HG02973 (cell line): ENCODE measurements around the gene ALG9.
A peak's percentile ranks its signal among the peaks of the same experiment; 100 is the strongest.
"Not testable (repeated sequence)": the region's sequence is repeated elsewhere in the genome, so short reads cannot be mapped to it uniquely, and the experiment has no call there.

Experiments
- ATAC-seq: cut with Tn5 transposase; IDR thresholded peaks from one replicate; pipeline ENCODE4 v1.9.1; 2021; ENCODE audit warnings: moderate library complexity; ENCODE audit not compliant: unreplicated experiment

The ALG9 gene

GRCh38 chr11:111885053-111885452 lies 13.7 kb upstream of the ALG9 start:
- ATAC-seq: not testable (repeated sequence)

- no peak for ATAC-seq
Observed at GRCh38 chr11:111882202-111882601, 10.8 kb upstream of the ALG9 start.

GRCh38 chr11:111879637-111879960 lies 8.2 kb upstream of the ALG9 start:
- ATAC-seq: peak; percentile 12

GRCh38 chr11:111878849-111879636 lies 7.7 kb upstream of the ALG9 start, which contains the start of the genes CFAP68 and FDXACB1:
Gene CFAP68, plus strand, starts transcription at chr11:111879541. Its CDS starts 20 bp downstream, at chr11:111879561.
Gene FDXACB1, minus strand, starts transcription at chr11:111879165. Its CDS starts 33 bp downstream, at chr11:111879132.
- peak; percentile 84 for ATAC-seq

- ATAC-seq: no peak
Observed at GRCh38 chr11:111878385-111878848, 7.0 kb upstream of the ALG9 start.

- no peak for ATAC-seq
Observed at GRCh38 chr11:111871693-111872161, 346 bp upstream of the ALG9 start.

GRCh38 chr11:111870522-111870885 lies 877 bp downstream of the ALG9 start:
- no peak for ATAC-seq

- no peak for ATAC-seq
Observed at GRCh38 chr11:111870113-111870512, 1.3 kb downstream of the ALG9 start.

GRCh38 chr11:111860257-111860656 lies 11.1 kb downstream of the ALG9 start:
- no peak for ATAC-seq

GRCh38 chr11:111855506-111855905 lies 15.9 kb downstream of the ALG9 start:
- no peak for ATAC-seq

GRCh38 chr11:111852103-111852502 lies 19.3 kb downstream of the ALG9 start:
- no peak for ATAC-seq

- no peak for ATAC-seq
Observed at GRCh38 chr11:111851636-111852035, 19.7 kb downstream of the ALG9 start.

- ATAC-seq: no peak
Observed at GRCh38 chr11:111851067-111851466, 20.3 kb downstream of the ALG9 start.

GRCh38 chr11:111849631-111850030 lies 21.8 kb downstream of the ALG9 start:
- ATAC-seq: no peak

GRCh38 chr11:111846636-111847035 lies 24.7 kb downstream of the ALG9 start:
- no peak for ATAC-seq

- no peak for ATAC-seq
Observed at GRCh38 chr11:111846063-111846462, 25.3 kb downstream of the ALG9 start.

- ATAC-seq: no peak
Observed at GRCh38 chr11:111845276-111846028, 25.9 kb downstream of the ALG9 start.

- no peak for ATAC-seq
Observed at GRCh38 chr11:111843661-111844060, 27.7 kb downstream of the ALG9 start.

GRCh38 chr11:111841370-111842053 lies 29.9 kb downstream of the ALG9 start:
- ATAC-seq: peak; percentile 43

GRCh38 chr11:111840143-111840542 lies 31.2 kb downstream of the ALG9 start:
- ATAC-seq: no peak

- no peak for ATAC-seq
Observed at GRCh38 chr11:111838054-111838453, 33.3 kb downstream of the ALG9 start.
